ENCODE data around the gene SLC16A12. TPM values are rescaled to one million over a fixed set of nuclear protein-coding genes. Genes with fewer than 3 reads are reported as not detected.

The SLC16A12 gene
- total and polyA plus RNA-seq, 2 of the 8 experiments (the other 6 are each of a cell fraction or from before 2014, with no cell fraction given): 1.6 to 1.9 TPM

DNA sequence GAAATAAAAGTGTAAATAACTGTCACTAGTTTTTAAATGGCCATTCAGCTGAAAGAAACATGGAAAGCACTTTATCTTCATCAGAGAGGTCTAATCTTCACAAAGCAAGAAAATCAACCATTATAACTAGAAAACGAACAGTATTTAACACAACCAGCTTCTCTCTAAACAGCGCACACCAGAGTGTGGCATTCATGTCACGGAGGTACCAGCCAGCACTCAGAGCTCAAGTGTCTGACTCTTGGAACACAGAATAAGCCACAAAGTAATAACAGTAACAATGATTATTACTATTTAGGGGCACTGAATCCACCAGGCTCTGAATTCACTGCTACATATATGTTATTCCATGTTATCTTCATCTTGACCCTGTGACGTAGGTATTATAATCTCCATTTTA lies 60.9 kb downstream of the SLC16A12 start (continued):
- TF ChIP-seq, protein P1, sequence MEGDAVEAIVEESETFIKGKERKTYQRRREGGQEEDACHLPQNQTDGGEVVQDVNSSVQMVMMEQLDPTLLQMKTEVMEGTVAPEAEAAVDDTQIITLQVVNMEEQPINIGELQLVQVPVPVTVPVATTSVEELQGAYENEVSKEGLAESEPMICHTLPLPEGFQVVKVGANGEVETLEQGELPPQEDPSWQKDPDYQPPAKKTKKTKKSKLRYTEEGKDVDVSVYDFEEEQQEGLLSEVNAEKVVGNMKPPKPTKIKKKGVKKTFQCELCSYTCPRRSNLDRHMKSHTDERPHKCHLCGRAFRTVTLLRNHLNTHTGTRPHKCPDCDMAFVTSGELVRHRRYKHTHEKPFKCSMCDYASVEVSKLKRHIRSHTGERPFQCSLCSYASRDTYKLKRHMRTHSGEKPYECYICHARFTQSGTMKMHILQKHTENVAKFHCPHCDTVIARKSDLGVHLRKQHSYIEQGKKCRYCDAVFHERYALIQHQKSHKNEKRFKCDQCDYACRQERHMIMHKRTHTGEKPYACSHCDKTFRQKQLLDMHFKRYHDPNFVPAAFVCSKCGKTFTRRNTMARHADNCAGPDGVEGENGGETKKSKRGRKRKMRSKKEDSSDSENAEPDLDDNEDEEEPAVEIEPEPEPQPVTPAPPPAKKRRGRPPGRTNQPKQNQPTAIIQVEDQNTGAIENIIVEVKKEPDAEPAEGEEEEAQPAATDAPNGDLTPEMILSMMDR (IDR thresholded peaks at IDR 0.05; ENCODE audit: control extremely low read depth in 1 of 3, insufficient read depth in 1 of 3, low read depth in 1 of 3, low read length in 3 of 3): no peak
- TF ChIP-seq SRF (IDR thresholded peaks at IDR 0.05; ENCODE audit: low read depth, low read length): no peak
- no peak for TF ChIP-seq TAF7 (optimal IDR thresholded peaks at IDR 0.05; ENCODE audit: borderline replicate concordance, low read depth, low read length)

All from H1 (cell line).